ENCODE measurements around the gene ARID3C. TPM values are rescaled to one million over a fixed set of nuclear protein-coding genes. Genes with fewer than 3 reads are reported as not detected.

The ARID3C gene
- total and polyA plus RNA-seq, 2 of the 8 experiments (the other 6 are each of a cell fraction or from before 2014, with no cell fraction given) = 0.08 TPM; not detected in 1

- TF ChIP-seq E2F6 (IDR thresholded peaks at IDR 0.05) = peak; percentile 87
- no peak for TF ChIP-seq HDAC6 (IDR thresholded peaks at IDR 0.05; ENCODE audit: low read depth, low read length)
- TF ChIP-seq MAX (IDR thresholded peaks at IDR 0.05) = peak; percentile 91
- Histone ChIP-seq H3K4me1 (replicated peaks in 1 of 4; ENCODE audit: control insufficient read depth in 3 of 4, insufficient read depth in 4 of 4, low read length in 3 of 4) (peaks cover 0 to 9% (median 4%) of the 10 kb centered on the region in 4 experiments; a peak in 5 of 7 replicates), H3K9me3 (ENCODE audit: insufficient read depth in 2 of 2, low read depth in 1 of 2, low read length in 1 of 2) (no peaks in the 10 kb centered on the region), H4K20me1 (replicated peaks in 1 of 2; ENCODE audit: control insufficient read depth in 1 of 2, insufficient read depth in 2 of 2, low read length in 2 of 2) (peaks cover 0 to 2% of the 10 kb centered on the region in 2 experiments), H3K23me2 (ENCODE audit: low read depth, low read length) (peaks cover 11% of the 10 kb centered on the region), H3K9ac (replicated peaks in 1 of 4; ENCODE audit: extremely low read depth in 1 of 4, low read depth in 3 of 4, low read length in 3 of 4) (no peak overlapping the region), H2BK5ac (ENCODE audit: low read depth, low read length) (no peak overlapping the region), H3K4ac (replicated peaks; ENCODE audit: insufficient read length, low read depth, low read length) (no peak overlapping the region), H3K79me1 (ENCODE audit: low read depth, low read length) (no peaks in the 10 kb centered on the region; the same call in 1 of the 2 replicates), H3K4me2 (ENCODE audit: insufficient read depth in 1 of 2, low read depth in 2 of 2, low read length in 2 of 2) (peak overlapping the region; percentile 46 to 68; a peak in 1 of 4 replicates), H3K27me3 (replicated peaks in 1 of 4; ENCODE audit: control insufficient read depth in 3 of 4, extremely low read depth in 1 of 4, insufficient read depth in 3 of 4, low read length in 3 of 4) (peaks cover 45 to 70% (median 67%) of the 10 kb centered on the region in 4 experiments), H4K5ac (ENCODE audit: insufficient read length, low read depth, low read length) (no peak overlapping the region), H3K27ac (ENCODE audit: low read depth, low read length) (no peak overlapping the region), H3K23ac (ENCODE audit: insufficient read length) (no peak overlapping the region), H4K8ac (ENCODE audit: extremely low read depth, insufficient read depth, low read length) (peak overlapping the region; percentile 40; the same call in 1 of the 2 replicates), H4K91ac (replicated peaks; ENCODE audit: insufficient read length, low read length) (no peak overlapping the region), H2BK20ac (ENCODE audit: low read length) (no peak overlapping the region), H3K18ac (ENCODE audit: extremely low read depth, low read length) (no peak overlapping the region), H3K14ac (ENCODE audit: insufficient read length) (no peak overlapping the region), H3K56ac (replicated peaks; ENCODE audit: insufficient read length, low read depth, low read length) (no peak overlapping the region), H2BK15ac (ENCODE audit: low read length) (0 out of 2 replicates have a peak overlapping the region, but pooled peaks have one; percentile 31), H3K4me3 (ENCODE audit: extremely low read depth in 1 of 4, insufficient read depth in 2 of 4, low read depth in 3 of 4, low read length in 4 of 4) (no peak overlapping the region), H3K36me3 (ENCODE audit: control insufficient read depth in 2 of 4, insufficient read depth in 4 of 4, low read length in 3 of 4) (no peaks in the 10 kb centered on the region; a peak in 1 of 8 replicates), H2BK12ac (ENCODE audit: low read depth, low read length) (no peak overlapping the region), H3K79me2 (ENCODE audit: control insufficient read depth in 1 of 2, insufficient read depth in 2 of 2, low read length in 2 of 2) (no peaks in the 10 kb centered on the region), H2AK5ac (ENCODE audit: low read depth, low read length) (no peak overlapping the region), H2AFZ (ENCODE audit: low read length) (no peak overlapping the region), H2BK120ac (replicated peaks; ENCODE audit: low read depth, low read length) (no peak overlapping the region)
- 75% methylated on average over 50 of the region's 63 CpGs; no CpG with 5 or more reads in 1 of the 2 experiments for WGBS, 2 experiments (ENCODE audit: extremely low coverage in 1 of 2, insufficient coverage in 1 of 2, insufficient read length in 1 of 2, insufficient replicate concordance in 2 of 2, low coverage in 1 of 2, low lambda C conversion rate in 2 of 2, missing lambda C conversion rate in 1 of 2)
- FAIRE-seq = no peak
- ChIA-PET POLR2A (ENCODE audit: partially characterized antibody) (interaction anchor here (0.9 kb wide), 1 partner anchor 10 kb away, joined by 3 read pairs; no protein-coding TSS in a partner anchor), CTCF (ENCODE audit: partially characterized antibody) (interaction anchor here (0.6 to 4.7 kb wide), 7 partner anchors 11 to 453 kb away, joined by 4 to 65 read pairs (median 6); partner anchors contain the start of genes RPP25L and SIGMAR1)
- DNase-seq (ENCODE audit: low read depth in 1 of 2, low spot score in 2 of 2) = no peak
Measured at GRCh38 chr9:34623374-34624235, 5.3 kb downstream of the ARID3C start.
